KBM-7 (cell line): Measurements from ENCODE around the gene SH3D19.
"Not testable (repeated sequence)": the region's sequence is repeated elsewhere in the genome, so short reads cannot be mapped to it uniquely, and the experiment has no call there.

Experiments used
- DNase-seq: peaks from one replicate; pipeline ENCODE4 v3.0.0-alpha.2; 2015
- in situ Hi-C: fragments of 300-500 bp; cut with MboI; formaldehyde crosslinking; loops from 2 replicates; pipeline ENCODE4 v1.14.3; 2020; ENCODE audit warnings: low sequenced_read_pairs, low pct_unique_long_range_greater_than_20kb, mixed read lengths

The SH3D19 gene

DNA sequence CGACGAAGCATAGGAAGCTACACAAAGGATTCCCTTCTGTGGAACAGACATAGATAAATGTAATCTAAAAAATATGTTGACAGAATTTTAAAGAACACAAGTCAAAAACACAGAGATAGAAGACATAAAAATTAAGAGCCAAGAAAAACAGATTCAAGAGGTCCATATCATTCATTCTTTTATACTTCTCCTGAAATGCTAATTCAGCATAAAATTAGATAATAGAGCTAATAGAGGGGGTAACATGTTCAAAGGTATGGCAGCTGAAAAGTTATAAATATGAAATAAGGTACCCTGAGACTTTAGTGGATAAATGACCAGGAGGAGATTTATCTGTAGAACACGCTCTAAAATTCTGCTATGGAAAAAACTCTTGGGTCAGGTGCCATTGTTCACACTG is 85.8 kb downstream of the SH3D19 start:
- DNase-seq: no peak
- in situ Hi-C loops: no loop called here

DNA sequence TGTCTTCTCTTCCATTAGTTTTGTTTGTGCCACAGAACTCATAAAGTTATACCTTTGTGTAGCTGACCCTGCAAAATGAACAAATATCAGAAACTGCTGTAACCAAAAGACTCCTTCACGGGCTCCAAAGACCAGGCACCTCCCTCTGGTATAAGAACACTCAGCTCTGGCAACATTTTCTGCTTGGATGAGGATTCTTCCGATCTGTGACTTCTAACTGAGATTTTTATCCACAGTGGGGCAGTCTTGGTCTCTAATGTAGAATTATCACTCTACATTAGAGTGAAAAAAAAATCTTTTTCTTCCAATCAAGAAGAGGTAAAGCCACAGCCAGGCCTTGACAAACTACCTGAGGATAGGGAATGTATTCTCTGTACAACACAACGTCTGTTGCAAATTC is 86.9 kb downstream of the SH3D19 start:
- DNase-seq: no peak
- in situ Hi-C loops: no loop called here

GRCh38 chr4:151236036-151236435 is 89.4 kb downstream of the SH3D19 start:
- in situ Hi-C loops: no loop called here
- no peak for DNase-seq

- in situ Hi-C loops, DNase-seq: not testable (repeated sequence)
Observed at GRCh38 chr4:151235373-151235772, 90.0 kb downstream of the SH3D19 start.

- no peak for DNase-seq
- in situ Hi-C loops: no loop called here
Observed at GRCh38 chr4:151233600-151233999, 91.8 kb downstream of the SH3D19 start.

- in situ Hi-C loops: no loop called here
- DNase-seq: no peak
Observed at GRCh38 chr4:151231915-151232595, 93.3 kb downstream of the SH3D19 start.

DNA sequence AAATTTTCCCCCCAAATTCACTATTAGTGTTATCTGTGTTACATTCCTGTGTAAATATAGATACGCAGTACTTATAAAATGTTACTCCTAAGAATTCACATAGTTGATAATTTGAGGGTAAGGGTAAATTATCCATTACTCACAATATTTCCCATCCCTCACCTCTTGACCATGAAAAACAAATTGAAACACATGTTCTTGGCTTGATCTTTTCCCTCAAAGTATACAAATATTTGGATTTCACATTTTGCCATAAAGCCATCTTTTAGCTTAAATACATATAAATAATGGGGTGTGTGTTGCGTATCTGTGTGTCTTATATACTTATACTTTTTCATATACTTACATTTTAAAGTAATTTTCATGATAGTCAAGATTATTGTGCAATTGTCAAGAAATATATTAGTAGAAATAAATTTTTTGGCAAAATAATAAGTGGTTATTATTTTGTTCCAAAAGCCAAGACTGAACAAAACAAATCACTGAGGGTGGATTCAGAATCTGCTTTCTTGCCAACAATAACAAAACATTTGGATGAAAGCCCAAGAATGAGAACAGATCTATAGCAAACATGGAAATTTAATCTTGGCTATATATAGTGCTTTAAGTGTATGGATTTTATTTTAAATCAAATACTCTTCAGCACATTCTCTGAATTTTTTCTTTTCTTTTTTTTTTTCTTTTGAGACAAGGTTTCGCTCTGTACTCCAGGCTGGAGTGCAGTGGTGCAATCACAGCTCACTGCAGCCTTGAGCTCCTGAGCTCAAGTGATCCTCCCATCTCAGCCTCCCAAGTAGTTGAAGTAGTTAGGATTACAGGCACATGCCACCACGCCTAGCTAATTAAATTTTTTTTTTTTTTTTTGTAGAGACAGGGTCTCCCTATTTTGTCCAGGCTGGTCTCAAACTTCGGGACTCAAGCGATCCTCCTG is 97.0 kb downstream of the SH3D19 start:
- in situ Hi-C loops: no loop called here
- no peak for DNase-seq

DNA sequence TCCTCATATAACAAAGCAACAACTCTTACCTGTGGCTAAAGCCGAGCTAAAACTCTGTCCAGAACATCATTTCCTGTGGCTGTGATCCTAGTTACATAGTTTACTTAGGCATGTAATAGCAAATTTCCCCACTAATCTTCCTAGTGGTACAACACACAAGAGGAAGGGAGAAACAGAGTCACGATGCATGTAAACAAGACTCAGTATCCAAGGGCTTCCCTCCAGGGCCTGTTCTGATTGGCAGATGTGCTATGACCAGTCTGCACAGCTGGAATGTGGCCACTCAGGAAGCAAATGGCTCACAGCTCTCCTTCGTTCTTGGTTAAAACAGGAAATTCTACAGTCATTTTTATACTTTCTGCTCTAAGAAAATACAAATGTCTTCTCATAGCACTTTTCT is 97.7 kb downstream of the SH3D19 start:
- DNase-seq: no peak
- in situ Hi-C loops: no loop called here

- in situ Hi-C loops: no loop called here
- no peak for DNase-seq
Observed at GRCh38 chr4:151227172-151227571, 98.2 kb downstream of the SH3D19 start.

GRCh38 chr4:151226004-151226932 is 99.1 kb downstream of the SH3D19 start:
- DNase-seq: no peak
- in situ Hi-C loops: no loop called here

DNA sequence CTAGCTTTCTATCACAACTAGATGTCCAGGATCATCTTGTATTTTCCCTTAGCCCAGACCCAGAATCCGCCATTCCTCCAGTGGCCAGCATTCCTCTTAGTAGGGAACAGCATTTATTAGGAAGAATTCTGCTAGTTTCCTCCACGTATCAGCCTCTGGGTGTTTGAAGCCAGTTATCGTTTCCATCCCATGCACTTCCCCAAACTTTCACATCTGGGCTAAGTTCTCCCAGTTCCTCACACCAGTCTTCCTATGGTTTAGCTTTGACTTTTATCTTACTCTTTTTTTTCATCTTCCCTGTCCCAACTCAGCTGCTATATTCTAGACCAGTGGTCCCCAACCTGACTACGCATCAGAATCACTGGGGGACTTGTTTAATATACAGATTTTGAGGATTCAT is 101.9 kb downstream of the SH3D19 start:
- in situ Hi-C loops: no loop called here
- DNase-seq: no peak

DNA sequence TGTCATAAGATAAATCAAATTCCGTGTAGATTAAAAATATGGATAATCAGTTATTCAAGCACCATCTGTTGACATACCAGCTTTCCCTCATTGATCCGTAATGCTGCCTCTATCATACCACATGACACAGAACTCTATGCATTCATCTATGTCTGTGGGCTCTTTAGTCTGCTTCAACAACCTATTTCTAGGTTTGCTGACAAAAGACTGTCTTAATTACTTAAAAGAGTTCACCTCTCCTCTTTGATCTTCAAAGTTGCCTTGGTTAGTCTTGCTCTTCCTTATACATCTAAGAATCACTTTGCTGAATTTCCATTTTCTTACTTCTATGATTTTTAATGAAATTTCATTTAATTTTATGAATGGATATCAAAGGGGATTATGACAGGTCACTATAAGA is 105.5 kb downstream of the SH3D19 start:
- DNase-seq: no peak
- in situ Hi-C loops: no loop called here

DNA sequence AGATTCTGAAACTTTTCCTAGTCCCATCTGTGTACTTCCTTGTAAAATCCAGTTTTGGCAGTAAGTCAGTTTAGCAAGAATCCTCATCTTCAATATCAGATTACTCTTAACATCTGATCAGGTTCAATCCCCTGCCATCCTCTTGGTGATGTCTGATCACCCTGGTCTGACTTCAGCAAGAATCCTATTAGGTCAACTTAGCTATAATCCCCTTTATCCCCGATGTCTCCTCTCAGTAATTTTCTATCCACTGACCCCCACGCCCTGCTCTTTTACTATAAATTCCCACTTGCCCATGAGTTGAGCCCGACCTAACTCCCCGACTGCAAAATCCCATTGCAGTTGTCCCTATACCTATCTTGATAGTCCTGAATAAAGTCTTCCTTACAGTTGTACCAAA is 106.3 kb downstream of the SH3D19 start:
- no peak for DNase-seq
- in situ Hi-C loops: no loop called here

GRCh38 chr4:151218343-151218742 is 107.1 kb downstream of the SH3D19 start:
- in situ Hi-C loops: no loop called here
- no peak for DNase-seq

- in situ Hi-C loops: no loop called here
Observed at GRCh38 chr4:151217326-151217725, 108.1 kb downstream of the SH3D19 start.

GRCh38 chr4:151215295-151215694 is 110.1 kb downstream of the SH3D19 start:
- no peak for DNase-seq
- in situ Hi-C loops: no loop called here

More at GRCh38 chr4:151217326-151217725, 108.1 kb downstream of the SH3D19 start:
- no peak for DNase-seq

DNA sequence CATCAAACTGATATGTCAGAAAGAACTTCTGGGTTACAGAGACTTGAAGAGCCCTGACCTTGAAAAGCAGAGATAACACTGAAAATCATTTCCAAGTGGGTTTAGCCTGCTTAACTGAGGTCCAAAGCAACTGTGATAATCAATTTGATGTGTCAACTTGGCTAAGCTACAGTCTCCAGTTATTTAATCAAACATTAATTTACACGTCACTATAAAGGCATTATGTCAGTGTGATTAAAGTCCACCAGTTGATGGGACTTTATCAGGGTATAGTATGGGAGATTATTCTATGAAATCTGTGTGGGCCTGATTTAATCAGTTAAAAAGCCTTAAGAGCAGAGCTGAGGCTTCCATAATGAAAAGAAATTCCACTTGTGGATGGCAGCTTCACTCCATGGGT is 117.5 kb downstream of the SH3D19 start:
- in situ Hi-C loops: no loop called here
- no peak for DNase-seq

- DNase-seq: no peak
Observed at GRCh38 chr4:151207186-151207585, 118.2 kb downstream of the SH3D19 start.

DNA sequence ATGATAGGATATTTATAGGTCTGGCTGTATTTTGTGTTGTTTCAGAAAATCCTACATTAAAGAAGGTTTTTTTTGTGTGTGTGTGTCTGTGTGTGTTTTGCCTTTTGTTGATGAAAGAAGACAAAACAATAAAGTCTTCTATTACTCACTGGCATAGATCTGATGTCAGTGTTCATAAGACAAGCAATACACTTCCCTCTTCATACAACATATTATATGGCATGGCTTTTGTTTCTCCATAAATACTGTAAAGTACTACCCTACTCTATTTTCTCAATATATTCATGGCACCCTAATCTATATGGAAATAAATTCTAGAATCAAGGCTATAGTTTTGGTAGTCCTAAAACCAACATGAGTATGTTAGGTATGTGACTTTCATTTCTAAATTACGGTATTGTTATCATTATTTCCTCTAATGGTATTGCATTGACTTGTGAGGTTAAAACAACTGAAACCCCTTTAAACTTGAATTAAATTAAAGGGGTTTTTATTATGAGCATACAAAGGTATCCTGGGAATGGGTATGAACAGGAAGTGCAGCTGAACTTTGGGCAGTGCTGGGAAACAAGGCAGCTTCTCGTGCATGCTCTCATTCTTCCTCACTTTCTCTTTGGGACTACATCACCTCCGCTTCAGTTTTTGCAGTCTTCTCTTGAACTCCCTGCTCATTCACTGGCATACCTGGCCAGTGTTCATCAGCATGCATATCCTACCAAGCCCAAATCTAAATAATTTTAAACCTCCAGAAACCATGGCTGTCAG is 119.0 kb downstream of the SH3D19 start:
- in situ Hi-C loops: no loop called here
- DNase-seq: no peak

More at GRCh38 chr4:151207186-151207585, 118.2 kb downstream of the SH3D19 start:
- in situ Hi-C loops: no loop called here
